Upper lobe of right lung (tissue), 1 donor: ENCODE results near the gene CTF1. TPM values are rescaled to one million over a fixed set of nuclear protein-coding genes. Genes with fewer than 3 reads are reported as not detected.
A peak's percentile ranks its signal among the peaks of the same experiment; 100 is the strongest.

Source experiments
- ATAC-seq: fragments of 200-7000 bp; cut with Tn5 transposase; one replicate; pipeline ENCODE4 v1.9.1; 2020; ENCODE audit warnings: mild to moderate bottlenecking, moderate library complexity
- DNase-seq: peaks from one replicate; pipeline ENCODE4 v3.0.0-alpha.2; 2020
- H3K27ac ChIP-seq: fragments of 200-600 bp; one replicate; pipeline ENCODE4 v1.8.0; 2022
- H3K27me3 ChIP-seq: fragments of 200-600 bp; one replicate; pipeline ENCODE4 v1.8.0; 2022; ENCODE audit warnings: mild to moderate bottlenecking
- H3K36me3 ChIP-seq: fragments of 200-600 bp; one replicate; pipeline ENCODE4 v1.8.0; 2022
- H3K4me1 ChIP-seq: fragments of 200-600 bp; one replicate; pipeline ENCODE4 v1.8.0; 2022
- H3K4me3 ChIP-seq: fragments of 200-600 bp; one replicate; pipeline ENCODE4 v1.8.0; 2022; ENCODE audit warnings: mild to moderate bottlenecking
- H3K9me3 ChIP-seq: fragments of 200-600 bp; one replicate; pipeline ENCODE4 v1.8.0; 2022
- CTCF ChIP-seq: fragments of 200-600 bp; IDR thresholded peaks from one replicate; pipeline ENCODE4 v1.8.0; 2022; ENCODE audit warnings: antibody characterized with exemption
- intact Hi-C: fragments of 100-400 bp; cut with DNase I; formaldehyde crosslinking; loops from one replicate; pipeline ENCODE4 v1.11.0; 2022
- total RNA-seq: library from RNA; stranded (reverse); fragmentation: NEBNext Ultra II Directional; extraction: Animal tissue kit (Norgen Biotek cat#: 25700); gene quantifications from one replicate; pipeline ENCODE4 v1.2.1, GENCODE V29; 2021
- donor health status: DM: no; HTN: yes; CAD: no; lungs with severe emphysema.

CTF1 gene
- total RNA-seq, 1 donor from 2014 or later: 9.3 TPM

- no peak for ATAC-seq
- no peaks in the 10 kb centered on the region for H3K27me3 ChIP-seq
- H3K4me3 ChIP-seq: no peak overlapping the region
- no peak for TF ChIP-seq CTCF
- H3K4me1 ChIP-seq: peaks cover 8% of the 10 kb centered on the region
- intact Hi-C loops: no loop called here
- H3K27ac ChIP-seq: no peak overlapping the region
- no peak for DNase-seq
- H3K9me3 ChIP-seq: no peaks in the 10 kb centered on the region
- H3K36me3 ChIP-seq: peaks cover 7% of the 10 kb centered on the region
These were observed 29.2 kb downstream of the CTF1 start for GRCh38 chr16:30925632-30925987.

- DNase-seq (no peak), ATAC-seq (no peak)
- Histone ChIP-seq H3K4me3 (no peak overlapping the region), H3K36me3 (peaks cover 13% of the 10 kb centered on the region), H3K27ac (no peak overlapping the region), H3K27me3 (no peaks in the 10 kb centered on the region), H3K4me1 (peaks cover 7% of the 10 kb centered on the region), H3K9me3 (no peaks in the 10 kb centered on the region)
- TF ChIP-seq CTCF: no peak
- intact Hi-C loops: no loop called here
These were observed 29.8 kb downstream of the CTF1 start for GRCh38 chr16:30925995-30926811.

DNA sequence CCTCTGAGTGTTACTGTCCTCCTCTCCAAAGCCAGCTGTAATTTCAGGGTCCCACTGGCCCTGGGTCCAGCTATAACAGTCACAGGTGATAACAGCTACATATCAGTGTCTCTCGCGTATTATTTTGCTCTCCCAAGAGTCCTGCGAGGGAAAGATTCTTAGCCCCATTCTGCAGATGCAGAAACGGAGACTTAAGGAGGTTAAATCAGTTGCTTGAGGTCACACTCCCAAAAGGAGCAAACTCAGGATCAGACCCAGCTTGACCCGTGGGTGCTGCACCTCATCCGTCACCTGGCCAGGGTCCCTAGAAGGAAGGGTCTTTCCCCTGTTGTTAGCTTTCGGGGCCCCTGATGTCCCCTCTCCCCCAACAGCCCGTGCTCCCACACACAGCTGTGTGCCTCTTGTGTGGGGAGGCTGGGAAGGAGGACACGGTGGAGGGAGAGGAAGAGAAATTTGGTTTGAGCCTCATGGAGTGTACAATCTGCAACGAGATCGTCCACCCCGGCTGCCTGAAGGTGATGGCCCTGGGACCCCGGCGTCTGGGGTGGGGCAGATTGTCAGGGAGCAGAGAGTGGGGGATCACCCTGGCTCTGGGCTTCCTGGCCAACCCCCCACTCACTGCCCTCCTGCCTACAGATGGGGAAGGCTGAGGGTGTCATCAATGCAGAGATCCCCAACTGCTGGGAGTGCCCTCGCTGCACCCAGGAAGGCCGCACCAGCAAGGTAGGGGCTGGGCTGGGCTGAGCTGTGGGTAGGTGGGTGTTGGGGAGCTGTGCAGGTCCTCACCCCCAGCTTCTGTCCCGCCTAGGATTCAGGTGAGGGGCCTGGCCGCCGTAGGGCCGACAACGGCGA lies 30.7 kb downstream of the CTF1 start:
- intact Hi-C loops: no loop called here
- ATAC-seq: no peak
- no peak overlapping the region for H3K27ac ChIP-seq
- H3K4me3 ChIP-seq: no peak overlapping the region
- H3K36me3 ChIP-seq: peaks cover 20% of the 10 kb centered on the region
- H3K9me3 ChIP-seq: no peaks in the 10 kb centered on the region
- peaks cover 4% of the 10 kb centered on the region for H3K4me1 ChIP-seq
- no peak for DNase-seq
- TF ChIP-seq CTCF: no peak
- H3K27me3 ChIP-seq: no peaks in the 10 kb centered on the region

- TF ChIP-seq CTCF: no peak
- H3K9me3 ChIP-seq: no peaks in the 10 kb centered on the region
- H3K4me1 ChIP-seq: peaks cover 4% of the 10 kb centered on the region
- DNase-seq: no peak
- H3K27me3 ChIP-seq: no peaks in the 10 kb centered on the region
- peaks cover 25% of the 10 kb centered on the region for H3K36me3 ChIP-seq
- intact Hi-C loops: no loop called here
- peak; percentile 1 for ATAC-seq
- H3K4me3 ChIP-seq: no peak overlapping the region
- H3K27ac ChIP-seq: no peak overlapping the region
These were observed 31.5 kb downstream of the CTF1 start for GRCh38 chr16:30927789-30928378.

GRCh38 chr16:30928390-30928789 lies 32.0 kb downstream of the CTF1 start:
- H3K27me3 ChIP-seq: no peaks in the 10 kb centered on the region
- H3K4me1 ChIP-seq: peaks cover 4% of the 10 kb centered on the region
- no peak overlapping the region for H3K4me3 ChIP-seq
- peaks cover 25% of the 10 kb centered on the region for H3K36me3 ChIP-seq
- ATAC-seq: no peak
- intact Hi-C loops: no loop called here
- DNase-seq: no peak
- H3K9me3 ChIP-seq: no peaks in the 10 kb centered on the region
- no peak overlapping the region for H3K27ac ChIP-seq
- TF ChIP-seq CTCF: no peak
